HG02970 (cell line): ENCODE measurements around the gene TTC6.
"Not testable (repeated sequence)": the region's sequence is repeated elsewhere in the genome, so short reads cannot be mapped to it uniquely, and the experiment has no call there.

ENCODE experiments used
- ATAC-seq: cut with Tn5 transposase; IDR thresholded peaks from one replicate; pipeline ENCODE4 v1.9.1; 2021; ENCODE audit warnings: mild to moderate bottlenecking, moderate library complexity, moderate number of reproducible peaks; ENCODE audit not compliant: unreplicated experiment, low FRiP score

TTC6 gene

DNA sequence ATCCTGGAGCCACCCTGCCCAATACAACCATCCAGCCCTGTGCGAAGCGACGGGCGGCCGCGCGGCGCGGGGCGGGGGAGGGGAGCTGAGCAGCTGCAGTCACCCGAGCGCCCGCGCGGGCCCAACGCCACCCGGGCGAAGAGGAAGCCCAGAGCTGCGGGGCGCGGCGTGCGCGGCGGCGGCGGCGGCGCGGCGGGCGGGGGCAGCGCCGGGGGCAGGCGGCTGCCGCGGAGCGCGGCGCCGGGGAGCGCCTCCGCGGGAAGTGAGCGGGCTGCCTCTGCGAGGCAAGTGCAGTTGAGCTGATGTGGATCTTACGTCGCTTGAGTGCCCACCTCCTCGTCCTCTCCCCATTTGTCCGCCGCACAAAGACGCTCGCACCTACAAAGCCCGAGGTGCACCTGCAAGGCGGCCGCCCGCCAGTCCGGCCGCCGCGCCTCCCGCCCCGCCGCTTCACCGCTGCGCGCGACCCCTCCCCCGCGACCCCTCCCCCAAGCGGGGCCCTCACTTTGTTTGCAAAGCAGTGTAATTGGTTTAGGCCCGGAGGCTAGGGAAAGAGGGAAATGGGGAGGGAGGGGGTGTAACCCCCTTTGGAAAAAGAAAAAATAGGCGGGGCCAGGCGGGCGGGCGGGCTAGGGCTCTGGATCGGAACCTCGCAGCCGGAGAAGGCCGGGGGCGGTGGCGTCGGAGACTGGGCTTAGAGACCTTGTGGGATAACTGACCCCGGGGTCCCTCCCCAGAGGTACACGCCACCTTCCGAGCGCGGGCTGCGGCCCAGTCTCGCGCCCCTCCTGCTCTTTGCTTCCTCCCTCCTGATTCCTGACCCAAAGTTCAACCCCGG lies at the start of gene TTC6, which contains the start of gene FOXA1:
Gene TTC6 (plus strand): TSS at position 659 of the 838 bp plus-strand sequence. CDS start 26,436 bp downstream, outside the sequence.
Gene FOXA1 (minus strand): TSS at position 279 of the 838 bp plus-strand sequence. CDS start 277 bp downstream, at position 2.
- ATAC-seq = no peak

DNA sequence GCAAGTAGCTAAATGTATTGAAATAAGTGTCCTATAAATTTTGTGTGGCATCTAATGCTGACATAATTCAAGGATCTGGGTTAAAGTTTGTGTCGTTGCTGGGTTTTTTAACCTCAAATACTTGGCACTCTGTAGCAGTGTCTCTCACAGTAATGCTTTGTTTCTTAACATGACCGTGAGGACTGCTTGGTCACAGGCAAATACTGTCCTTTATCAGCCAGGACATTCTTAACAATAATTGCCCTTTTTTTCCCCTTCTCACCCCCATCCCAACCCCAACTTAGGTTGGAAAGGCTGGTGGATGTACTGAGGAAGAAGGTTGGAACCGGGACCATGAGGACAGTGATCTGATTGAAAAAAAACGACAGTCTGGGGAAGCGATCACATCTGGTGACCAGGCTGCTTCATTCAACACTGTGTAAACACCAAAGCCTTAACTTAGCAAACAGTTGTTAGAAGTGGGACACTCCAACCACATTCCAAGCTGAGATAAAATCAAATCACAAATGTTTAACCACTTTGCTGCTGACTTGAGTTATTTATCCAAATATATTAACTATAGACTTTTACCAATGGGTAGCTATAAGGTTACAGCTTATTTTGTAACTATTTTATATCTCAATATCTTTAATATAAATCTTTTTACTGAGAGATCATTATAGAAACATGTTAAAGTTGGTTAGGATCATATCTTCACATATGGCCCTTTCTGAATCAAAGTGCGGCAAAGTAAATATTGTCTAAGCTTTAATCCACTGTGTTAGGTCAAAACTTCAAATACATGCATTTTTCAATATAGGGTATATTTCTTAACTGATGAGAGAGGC lies 48.6 kb upstream of the TTC6 start:
- no peak for ATAC-seq

- ATAC-seq = no peak
These were observed 44.9 kb upstream of the TTC6 start for GRCh38 chr14:37550511-37550910.

DNA sequence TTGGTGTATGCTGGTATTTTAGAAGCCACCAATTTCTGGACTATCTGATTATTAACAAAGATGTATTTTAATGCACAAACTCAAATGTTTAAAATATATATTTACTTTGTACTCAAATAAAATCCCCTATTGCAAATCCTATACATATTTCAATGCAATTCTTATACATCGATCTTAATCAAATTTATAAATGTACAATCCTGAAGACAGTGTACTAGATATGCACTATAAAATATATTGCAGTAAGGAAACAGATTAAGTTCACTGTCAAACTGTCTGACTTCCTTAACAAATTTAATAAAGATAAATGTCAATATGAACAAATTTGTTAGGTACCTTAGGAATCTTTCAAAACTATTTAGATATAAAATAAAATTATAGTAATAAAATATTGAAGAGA lies 44.3 kb upstream of the TTC6 start:
- no peak for ATAC-seq

DNA sequence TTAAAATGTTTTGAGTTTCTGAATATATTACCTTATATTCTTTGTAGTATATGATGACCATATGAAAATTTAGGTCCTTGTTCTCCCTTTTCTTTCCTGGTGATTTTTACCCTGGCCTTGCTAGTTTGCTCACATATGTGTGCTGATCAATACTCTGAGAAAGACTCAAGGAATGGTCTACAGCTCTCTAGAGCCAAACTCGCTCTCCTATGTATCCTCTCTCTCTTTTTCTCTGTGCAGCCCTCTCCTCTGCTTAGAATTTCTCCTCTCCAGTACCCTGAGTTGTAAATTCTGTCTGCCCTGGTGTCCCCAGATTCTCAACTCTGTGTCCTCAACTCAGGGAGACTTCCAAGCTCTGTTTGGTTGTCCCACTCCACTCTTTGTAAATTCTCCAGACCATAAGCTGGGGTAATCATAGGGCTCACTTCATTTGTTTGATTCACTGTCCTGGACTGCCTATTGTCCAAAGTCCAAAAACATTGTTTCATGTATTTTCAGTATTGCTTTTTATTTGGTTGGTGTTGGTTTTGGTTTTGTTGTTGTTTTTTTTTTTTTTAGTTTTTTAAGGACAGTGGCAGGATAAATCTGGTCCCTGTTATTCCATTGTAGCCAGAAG lies 41.4 kb upstream of the TTC6 start:
- ATAC-seq = no peak

DNA sequence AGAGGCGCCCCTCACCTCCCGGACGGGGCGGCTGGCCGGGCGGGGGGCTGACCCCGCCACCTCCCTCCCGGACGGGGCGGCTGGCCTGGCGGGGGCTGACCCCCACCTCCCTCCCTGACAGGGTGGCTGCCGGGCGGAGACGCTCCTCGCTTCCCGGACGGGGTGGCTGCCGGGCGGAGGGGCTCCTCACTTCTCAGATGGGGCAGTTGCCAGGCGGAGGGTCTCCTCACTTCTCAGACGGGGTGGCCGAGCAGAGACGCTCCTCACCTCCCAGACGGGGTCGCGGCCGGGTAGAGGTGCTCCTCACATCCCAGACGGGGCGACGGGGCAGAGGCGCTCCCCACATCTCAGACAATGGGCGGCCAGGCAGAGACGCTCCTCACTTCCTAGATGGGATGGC lies 39.8 kb upstream of the TTC6 start:
- not testable (repeated sequence) for ATAC-seq

DNA sequence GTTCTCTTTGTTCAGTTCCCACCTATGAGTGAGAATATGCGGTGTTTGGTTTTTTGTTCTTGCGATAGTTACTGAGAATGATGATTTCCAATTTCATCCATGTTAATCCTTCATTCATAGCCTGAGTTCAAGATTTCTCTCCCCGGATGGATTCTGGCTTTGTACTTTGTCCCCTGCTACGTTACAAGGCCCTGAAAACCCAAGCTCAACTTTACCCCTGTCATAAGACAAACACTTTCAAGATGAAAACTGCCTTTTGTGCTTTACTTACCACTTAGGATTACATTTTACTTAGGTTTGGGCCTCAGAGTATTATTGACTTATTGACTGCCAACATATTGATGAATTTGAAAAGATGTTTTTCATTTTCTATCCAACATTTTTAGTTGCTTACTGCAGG lies 36.7 kb upstream of the TTC6 start:
- ATAC-seq = no peak

DNA sequence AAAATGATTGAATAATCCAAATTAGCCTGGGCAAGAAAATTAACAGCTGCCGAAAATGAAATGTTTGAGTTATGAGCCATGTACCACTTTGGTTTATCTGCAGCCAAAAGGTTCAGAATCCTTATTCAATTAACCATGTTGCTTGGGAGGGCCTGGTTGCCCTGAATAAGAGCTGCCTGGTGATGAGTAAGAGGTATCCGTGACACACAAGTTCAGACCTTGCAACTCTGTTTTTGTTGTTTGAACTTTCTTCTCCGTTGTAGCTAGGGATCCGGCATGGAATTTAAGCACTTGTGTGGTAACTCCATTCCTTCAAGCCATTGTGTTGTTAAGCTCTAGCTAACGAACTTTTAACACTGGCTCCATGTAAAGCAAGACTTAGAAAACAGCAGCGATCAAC lies 36.0 kb upstream of the TTC6 start:
- ATAC-seq = no peak

DNA sequence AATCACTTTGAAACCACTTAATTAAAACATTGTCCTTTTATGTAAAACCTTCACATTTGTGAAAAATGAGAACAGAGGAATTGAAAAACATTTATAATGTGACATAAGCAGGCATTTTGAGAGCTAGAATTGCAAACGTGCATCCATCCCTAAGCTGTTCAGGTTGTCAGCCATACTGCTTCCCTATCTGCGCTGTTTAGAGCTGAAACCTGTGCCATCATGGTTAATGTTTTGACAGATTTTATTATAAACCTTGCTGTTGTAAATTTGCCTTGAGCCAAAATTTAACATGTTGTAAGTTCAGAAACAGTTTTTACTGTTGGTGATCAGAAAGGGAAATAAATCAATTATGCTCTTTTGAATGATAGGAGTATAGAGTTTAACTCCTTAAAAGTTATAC lies 32.2 kb upstream of the TTC6 start:
- no peak for ATAC-seq

GRCh38 chr14:37565550-37565949 lies 29.9 kb upstream of the TTC6 start:
- ATAC-seq = no peak

DNA sequence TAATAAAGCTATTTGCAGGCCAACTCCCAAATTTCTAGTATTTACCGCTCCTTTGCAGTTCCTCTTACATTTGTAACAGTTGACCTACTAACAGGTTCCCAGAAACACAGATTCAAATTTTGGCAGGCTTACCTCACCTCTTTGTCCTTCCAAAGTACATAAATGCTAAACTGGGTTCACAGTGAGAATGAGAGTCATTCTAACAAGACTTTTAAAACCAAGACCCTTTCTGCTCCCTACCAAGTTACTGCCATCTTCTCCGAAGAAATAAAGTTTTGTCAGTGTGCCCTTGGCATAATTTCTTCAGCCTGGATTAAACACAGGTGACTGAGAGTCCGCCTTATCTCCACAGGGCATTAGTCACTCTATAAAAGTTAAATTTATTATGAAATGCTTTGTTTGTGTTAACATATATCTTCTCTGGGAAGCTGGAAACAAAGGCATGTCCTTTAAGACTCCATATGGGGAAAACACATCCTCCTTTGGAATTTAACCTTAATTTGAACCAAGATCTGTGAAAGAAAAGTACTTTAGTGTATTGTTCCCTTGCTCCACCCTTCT lies 28.5 kb upstream of the TTC6 start:
- no peak for ATAC-seq

- no peak for ATAC-seq
These were observed 25.7 kb upstream of the TTC6 start for GRCh38 chr14:37569729-37570128.

DNA sequence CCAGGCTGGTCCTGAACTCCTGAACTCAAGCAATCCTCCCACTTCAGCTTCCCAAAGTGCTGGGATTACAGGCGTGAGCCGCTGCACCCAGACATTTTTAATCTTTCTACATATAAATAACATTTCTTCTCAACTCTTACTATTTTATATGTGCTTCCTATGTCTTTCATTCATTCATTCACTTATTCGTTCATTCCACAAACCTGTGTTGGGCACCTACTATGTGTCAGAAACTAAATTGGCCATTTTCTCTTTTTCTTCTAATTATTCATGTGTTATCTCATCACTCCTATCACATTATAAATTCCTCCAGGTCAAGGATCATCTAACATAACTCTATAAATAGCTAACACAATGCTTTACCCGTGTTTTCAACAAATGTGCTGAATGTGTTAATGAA lies 24.0 kb upstream of the TTC6 start:
- ATAC-seq = no peak

DNA sequence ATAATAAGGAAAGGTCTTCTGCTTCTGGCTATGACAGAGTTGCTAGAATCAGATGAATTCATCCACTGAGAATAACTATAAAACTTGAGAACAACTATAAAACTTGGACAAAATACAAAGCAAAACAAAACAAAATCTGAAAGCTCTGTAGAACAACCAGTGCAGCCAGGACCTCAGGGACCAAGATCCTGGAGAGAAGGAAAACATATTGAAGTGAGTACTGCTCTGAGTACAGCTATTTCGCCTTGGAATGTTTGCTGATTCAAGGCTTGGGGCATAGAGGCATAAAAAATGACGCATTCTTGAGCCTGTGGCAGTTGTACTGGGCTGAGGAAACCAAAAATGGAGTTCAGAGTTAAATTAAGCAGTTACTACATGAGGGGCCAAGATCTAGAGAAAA lies 22.1 kb upstream of the TTC6 start:
- no peak for ATAC-seq

GRCh38 chr14:37579274-37579673 lies 16.2 kb upstream of the TTC6 start:
- ATAC-seq = no peak

GRCh38 chr14:37580146-37580545 lies 15.3 kb upstream of the TTC6 start:
- ATAC-seq = no peak

DNA sequence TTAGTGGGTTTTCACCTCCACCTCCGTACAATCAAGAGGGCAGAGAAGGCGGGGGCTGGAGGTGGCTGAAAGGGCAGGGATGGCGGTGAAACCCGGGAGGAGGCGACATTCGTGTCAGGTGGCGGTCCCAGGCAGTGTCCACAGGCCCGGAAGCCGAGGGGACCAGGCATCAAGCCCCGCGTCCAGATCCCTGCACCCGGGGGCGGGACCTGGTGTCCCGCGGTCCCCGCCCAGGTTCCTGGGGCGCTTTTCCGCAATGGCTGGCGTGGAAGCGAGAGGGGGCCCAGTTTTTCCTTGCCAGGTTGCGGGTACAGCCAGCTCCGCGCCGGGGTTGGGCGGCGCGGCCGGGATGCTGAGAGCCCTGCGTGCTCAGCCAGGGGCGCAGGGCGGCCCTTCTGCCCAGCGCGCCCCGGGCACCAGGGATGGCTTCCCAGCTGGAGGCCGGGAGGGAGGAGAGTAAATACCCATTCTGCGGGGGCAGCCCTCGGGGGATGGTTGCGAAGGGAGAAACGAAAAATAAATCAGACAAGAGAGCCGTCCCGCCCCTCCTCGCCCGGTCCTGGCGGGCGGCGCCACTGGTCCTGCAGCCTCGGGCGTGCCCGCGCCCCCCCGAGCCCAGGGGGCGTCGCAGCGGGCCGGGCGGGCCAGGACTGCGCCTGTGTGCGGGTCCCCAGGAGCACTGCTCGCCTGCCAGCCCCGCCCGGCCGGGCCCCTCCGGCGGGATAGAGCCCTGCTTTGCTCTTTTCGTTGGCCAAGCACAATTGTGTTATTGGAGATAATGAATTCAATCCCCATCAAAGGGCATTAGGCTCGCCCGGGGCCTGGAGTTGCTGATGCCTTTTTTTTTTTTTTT lies 11.8 kb upstream of the TTC6 start:
- ATAC-seq = no peak

GRCh38 chr14:37584211-37585100 lies 11.0 kb upstream of the TTC6 start:
- no peak for ATAC-seq

- no peak for ATAC-seq
These were observed 10.3 kb upstream of the TTC6 start for GRCh38 chr14:37585101-37585511.
